ENCODE results near the gene FAAP20. TPM values are rescaled to one million over a fixed set of nuclear protein-coding genes. Genes with fewer than 3 reads are reported as not detected.

FAAP20 gene
- polyA plus RNA-seq, 3 donors: 19.0 to 30.1 (median 25.8) TPM

- DNase-seq (ENCODE audit: low read depth in 3 of 3, low spot score in 2 of 3): no peak
Observed at GRCh38 chr1:2197707-2198165, 3.2 kb upstream of the FAAP20 start.

- DNase-seq (ENCODE audit: low read depth in 3 of 3, low spot score in 2 of 3): no peak
Observed at GRCh38 chr1:2196901-2197638, 2.5 kb upstream of the FAAP20 start.

GRCh38 chr1:2195785-2196184 lies 1.2 kb upstream of the FAAP20 start:
- no peak for DNase-seq (ENCODE audit: low read depth in 3 of 3, low spot score in 2 of 3)

GRCh38 chr1:2194898-2195673 lies 514 bp upstream of the FAAP20 start:
- DNase-seq (ENCODE audit: low read depth in 3 of 3, low spot score in 2 of 3): peak in 1 of 3 donors; percentile 73

- no peak for DNase-seq (ENCODE audit: low read depth in 3 of 3, low spot score in 2 of 3)
Observed at GRCh38 chr1:2193514-2194281, 874 bp downstream of the FAAP20 start.

- no peak for DNase-seq (ENCODE audit: low read depth in 3 of 3, low spot score in 2 of 3)
Observed at GRCh38 chr1:2192031-2192995, 2.3 kb downstream of the FAAP20 start.

- no peak for DNase-seq (ENCODE audit: low read depth in 3 of 3, low spot score in 2 of 3)
Observed at GRCh38 chr1:2190491-2190976, 4.0 kb downstream of the FAAP20 start.

GRCh38 chr1:2189459-2190425 lies 4.8 kb downstream of the FAAP20 start:
- peak in 2 of 3 donors; percentile 80 to 86 for DNase-seq (ENCODE audit: low read depth in 3 of 3, low spot score in 2 of 3)

- no peak for DNase-seq (ENCODE audit: low read depth in 3 of 3, low spot score in 2 of 3)
Observed at GRCh38 chr1:2188336-2188735, 6.2 kb downstream of the FAAP20 start.

GRCh38 chr1:2187619-2188018 lies 7.0 kb downstream of the FAAP20 start:
- DNase-seq (ENCODE audit: low read depth in 3 of 3, low spot score in 2 of 3): no peak

GRCh38 chr1:2186901-2187300 lies 7.7 kb downstream of the FAAP20 start:
- no peak for DNase-seq (ENCODE audit: low read depth in 3 of 3, low spot score in 2 of 3)

GRCh38 chr1:2185880-2186855 lies 8.4 kb downstream of the FAAP20 start:
- DNase-seq (ENCODE audit: low read depth in 3 of 3, low spot score in 2 of 3): no peak

- no peak for DNase-seq (ENCODE audit: low read depth in 3 of 3, low spot score in 2 of 3)
Observed at GRCh38 chr1:2184934-2185333, 9.6 kb downstream of the FAAP20 start.

GRCh38 chr1:2184531-2184930 lies 10.0 kb downstream of the FAAP20 start:
- DNase-seq (ENCODE audit: low read depth in 3 of 3, low spot score in 2 of 3): no peak

GRCh38 chr1:2183937-2184334 lies 10.6 kb downstream of the FAAP20 start:
- no peak for DNase-seq (ENCODE audit: low read depth in 3 of 3, low spot score in 2 of 3)

- no peak for DNase-seq (ENCODE audit: low read depth in 3 of 3, low spot score in 2 of 3)
Observed at GRCh38 chr1:2182376-2182775, 12.2 kb downstream of the FAAP20 start.

- no peak for DNase-seq (ENCODE audit: low read depth in 3 of 3, low spot score in 2 of 3)
Observed at GRCh38 chr1:2181752-2182151, 12.8 kb downstream of the FAAP20 start.

GRCh38 chr1:2181271-2181670 lies 13.3 kb downstream of the FAAP20 start:
- DNase-seq (ENCODE audit: low read depth in 3 of 3, low spot score in 2 of 3): no peak
